GM19239 (cell line): ENCODE results near the gene AHNAK2.

Experiments
- DNase-seq: peaks from one replicate; pipeline ENCODE4 v3.0.0; 2011; ENCODE audit warnings: low spot score; ENCODE audit not compliant: insufficient read length
- FAIRE-seq: peaks from 2 replicates; lab custom pipeline; 2011; peaks lifted over from hg19 to GRCh38; lab: Jason Lieb, UNC

The AHNAK2 gene

DNA sequence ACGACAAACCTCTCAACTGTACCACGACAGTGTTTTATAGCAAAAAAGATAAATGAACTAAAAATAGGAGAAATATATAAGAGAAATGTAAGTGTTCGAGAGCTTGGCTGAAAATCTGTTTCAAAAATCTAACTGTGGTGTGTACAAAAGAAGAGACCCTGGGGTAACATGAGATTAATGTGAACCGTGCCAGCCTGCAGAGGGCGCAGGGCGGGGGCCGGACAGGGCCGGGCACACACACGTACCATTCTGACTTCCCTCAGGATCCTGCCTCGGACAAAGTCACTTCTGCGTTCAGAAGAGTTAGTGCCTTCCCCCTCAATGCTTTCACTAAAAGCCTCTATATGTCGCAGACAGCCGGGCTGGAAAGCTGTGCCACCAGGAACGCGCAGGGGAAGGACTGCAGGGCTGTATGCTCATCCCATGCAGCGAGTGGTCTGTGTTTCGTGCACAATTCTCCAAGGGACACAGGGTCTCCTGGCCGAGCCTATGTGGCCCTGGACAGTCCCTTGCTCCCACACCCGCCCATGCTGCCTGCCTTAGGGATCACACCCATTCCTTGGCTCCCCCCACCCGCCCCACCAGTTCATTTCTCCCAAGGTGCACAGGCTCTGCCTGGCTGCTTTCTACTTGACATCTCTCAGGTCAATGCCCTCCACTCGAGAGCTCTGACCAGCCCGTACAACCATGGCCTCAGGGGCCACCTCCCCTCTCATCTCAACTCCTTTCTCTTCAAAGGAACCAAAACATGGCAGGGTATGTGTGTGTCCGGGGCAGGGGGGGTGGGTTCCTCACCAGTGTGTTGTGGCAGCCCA lies 34.2 kb upstream of the AHNAK2 start:
- DNase-seq (no peak), FAIRE-seq (no peak)

DNA sequence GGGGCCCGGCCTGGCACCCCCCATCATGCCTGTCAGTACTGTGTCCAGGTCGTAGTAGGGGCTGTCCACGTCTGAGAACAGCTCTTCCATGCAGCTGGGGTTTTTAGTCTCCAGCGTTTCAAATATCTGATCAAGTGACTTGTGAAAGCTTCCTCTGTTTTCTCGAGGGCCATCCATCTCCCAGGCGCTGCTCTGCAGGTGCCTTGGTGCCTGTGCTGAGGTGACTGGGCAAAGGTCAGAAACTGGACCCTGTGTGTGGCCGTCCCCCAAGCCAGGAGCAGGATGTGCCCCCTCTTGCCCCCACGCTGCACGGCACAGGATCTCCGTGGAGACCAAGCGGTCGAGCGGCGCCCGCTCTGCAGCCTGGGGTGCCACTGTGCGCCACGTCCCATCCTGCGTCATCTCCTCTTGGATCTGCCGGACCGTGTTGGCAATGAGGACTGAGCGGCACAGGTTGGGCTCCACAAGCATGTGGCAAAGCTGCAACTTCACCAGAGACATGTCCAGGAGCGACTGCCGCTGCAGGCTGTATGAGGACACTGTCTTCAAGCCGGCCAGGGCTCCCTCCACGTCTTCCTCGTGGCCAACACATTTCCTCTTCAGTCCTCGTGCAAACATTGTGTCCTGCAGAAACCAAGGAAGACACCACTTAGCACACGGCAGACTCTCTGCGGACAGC lies 33.3 kb upstream of the AHNAK2 start:
- DNase-seq = no peak
- FAIRE-seq = no peak

- DNase-seq (no peak), FAIRE-seq (no peak)
These were observed 32.7 kb upstream of the AHNAK2 start for GRCh38 chr14:105010891-105011291.

GRCh38 chr14:105010106-105010505 lies 31.9 kb upstream of the AHNAK2 start:
- DNase-seq (no peak), FAIRE-seq (no peak)

DNA sequence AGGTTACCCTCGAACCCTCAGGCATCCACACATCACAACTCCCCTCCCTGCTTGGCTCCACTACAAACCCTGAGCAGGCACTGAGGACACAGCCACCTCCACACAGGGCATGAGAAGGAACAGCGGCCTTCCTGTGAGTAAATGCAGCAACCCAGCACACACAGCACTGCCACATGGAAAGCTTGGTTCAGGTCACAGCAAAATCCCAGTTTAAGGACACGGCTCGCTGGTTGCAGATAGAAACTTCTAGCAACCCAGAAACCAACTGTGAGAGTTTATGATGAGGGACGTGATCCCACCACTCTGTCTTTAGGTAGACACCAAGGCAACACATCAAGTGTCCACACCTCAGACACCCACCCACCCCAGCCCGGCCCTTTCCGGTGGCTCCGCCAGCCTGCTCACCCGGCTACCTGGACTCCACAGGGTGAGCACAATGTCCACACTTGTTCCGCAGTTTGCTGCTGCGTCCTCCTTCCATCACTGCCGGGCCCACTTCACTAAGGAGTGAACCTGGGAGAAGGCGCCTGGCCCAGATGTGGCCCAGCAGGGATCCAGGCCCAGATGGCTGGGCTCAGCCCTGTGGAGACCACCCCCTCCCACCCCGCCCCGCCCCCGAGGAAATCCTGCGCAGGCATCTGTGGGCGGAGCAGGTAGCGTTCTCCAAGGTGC lies 29.6 kb upstream of the AHNAK2 start:
- FAIRE-seq (no peak), DNase-seq (no peak)

DNA sequence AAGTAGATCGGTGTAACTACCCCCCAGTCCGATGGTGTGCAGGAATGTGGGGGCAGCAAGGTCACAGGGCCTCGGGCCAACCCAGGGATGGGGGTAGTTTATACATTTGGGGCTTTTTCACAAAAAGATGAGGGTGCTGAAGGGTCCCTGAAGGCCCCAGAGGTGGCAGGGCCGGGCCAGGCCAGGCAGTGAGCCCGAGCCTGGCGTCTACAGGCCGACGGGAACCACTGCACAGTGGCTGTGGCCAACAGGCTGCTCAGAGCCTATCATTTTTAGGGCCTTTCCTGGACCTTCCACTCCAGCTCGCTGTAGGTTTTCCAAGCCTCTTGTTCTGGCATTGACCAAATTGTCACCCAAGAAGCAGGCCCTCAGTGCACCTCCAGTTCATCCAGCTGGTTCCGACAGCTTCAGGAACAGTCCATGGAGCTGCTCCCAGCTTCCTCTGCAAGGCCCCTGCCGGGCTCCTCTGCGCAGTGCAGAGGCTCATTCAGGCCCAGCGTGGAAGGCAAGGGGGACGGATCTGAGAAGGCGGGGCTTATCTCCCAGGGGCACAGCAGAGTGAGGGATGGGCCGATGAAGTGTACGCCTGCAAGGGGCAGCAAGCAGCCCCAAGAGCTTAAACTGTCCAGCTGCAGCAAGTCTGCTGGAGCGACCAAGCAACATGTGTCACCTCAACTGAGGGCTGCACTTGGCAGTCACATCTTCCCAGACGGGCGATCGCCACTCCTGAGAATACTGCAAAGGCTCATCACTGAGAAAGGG lies 28.8 kb upstream of the AHNAK2 start:
- no peak for DNase-seq
- FAIRE-seq = no peak

DNA sequence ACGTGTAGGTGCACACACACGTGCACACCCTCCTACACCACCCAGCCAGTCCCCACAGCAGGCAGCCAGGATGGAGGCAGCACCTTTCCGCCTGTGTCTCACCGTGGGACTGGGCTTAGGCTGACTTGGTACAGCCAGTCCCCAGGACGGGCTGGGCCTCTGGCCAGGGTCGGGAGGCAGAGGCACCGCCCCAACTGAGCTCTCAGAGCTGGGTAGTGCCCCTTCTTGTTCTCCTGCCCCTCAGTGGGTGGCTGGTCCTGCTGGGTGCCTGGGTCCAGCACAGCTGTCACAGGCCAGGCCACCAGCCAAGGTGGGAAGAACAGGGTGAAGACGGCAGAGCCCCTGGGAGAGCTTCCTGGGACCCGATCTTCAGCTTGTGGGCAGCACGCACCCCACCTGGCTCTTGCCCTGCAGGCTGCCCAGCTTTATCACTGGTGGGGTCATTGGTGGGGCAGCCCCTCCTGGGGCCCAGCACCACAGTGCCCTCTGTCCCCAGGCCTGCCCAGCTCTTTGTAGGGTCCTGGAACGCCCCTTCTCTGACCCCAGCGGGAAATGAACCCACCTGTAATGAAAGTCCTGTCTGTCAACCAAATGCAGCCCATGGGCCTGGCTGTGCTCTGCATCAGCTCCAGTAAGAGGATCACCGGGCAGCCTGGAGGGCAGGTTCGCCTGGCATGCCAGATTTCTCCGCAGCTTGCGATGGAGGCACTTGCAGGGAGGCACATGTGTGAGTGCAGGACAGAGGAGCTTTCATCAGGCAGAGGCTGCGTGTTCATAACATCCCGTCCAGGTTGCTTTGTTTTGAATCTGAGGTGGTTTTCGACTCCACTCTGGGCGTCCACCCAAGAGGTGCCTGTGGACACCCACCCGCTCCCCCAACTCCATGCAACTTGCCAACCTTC lies 28.0 kb upstream of the AHNAK2 start:
- FAIRE-seq = no peak
- no peak for DNase-seq

- DNase-seq = no peak
- no peak for FAIRE-seq
These were observed 27.3 kb upstream of the AHNAK2 start for GRCh38 chr14:105005329-105005928.

DNA sequence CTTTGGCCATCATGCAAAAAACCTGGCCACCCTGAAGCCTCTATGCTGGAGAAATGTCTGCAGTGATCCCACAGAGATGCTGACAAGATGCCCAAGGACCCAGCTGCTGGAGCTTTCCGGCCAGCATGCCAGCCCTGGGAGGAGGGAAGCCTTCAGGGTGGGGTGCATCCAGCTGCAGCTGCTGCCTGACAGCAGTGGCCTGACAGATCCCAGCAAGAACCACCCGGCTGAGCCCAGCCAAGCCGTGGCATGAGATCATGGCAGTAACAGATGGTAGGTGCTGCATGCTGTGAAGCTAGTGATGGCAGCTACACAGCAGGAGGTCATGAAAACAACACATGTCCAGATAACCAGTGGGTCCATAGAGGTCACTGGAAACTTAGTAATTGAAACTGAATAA lies 21.2 kb upstream of the AHNAK2 start:
- DNase-seq = no peak
- FAIRE-seq = no peak

GRCh38 chr14:104998801-104999200 lies 20.6 kb upstream of the AHNAK2 start:
- DNase-seq (no peak), FAIRE-seq (no peak)

GRCh38 chr14:104996483-104996882 lies 18.3 kb upstream of the AHNAK2 start:
- no peak for FAIRE-seq
- DNase-seq = no peak

GRCh38 chr14:104996032-104996431 lies 17.9 kb upstream of the AHNAK2 start:
- FAIRE-seq (no peak), DNase-seq (no peak)

- FAIRE-seq (no peak), DNase-seq (no peak)
These were observed 16.8 kb upstream of the AHNAK2 start for GRCh38 chr14:104994978-104995377.

- no peak for DNase-seq
- FAIRE-seq = no peak
These were observed 15.8 kb upstream of the AHNAK2 start for GRCh38 chr14:104993808-104994591.

- DNase-seq = no peak
- no peak for FAIRE-seq
These were observed 15.1 kb upstream of the AHNAK2 start for GRCh38 chr14:104993306-104993705.

DNA sequence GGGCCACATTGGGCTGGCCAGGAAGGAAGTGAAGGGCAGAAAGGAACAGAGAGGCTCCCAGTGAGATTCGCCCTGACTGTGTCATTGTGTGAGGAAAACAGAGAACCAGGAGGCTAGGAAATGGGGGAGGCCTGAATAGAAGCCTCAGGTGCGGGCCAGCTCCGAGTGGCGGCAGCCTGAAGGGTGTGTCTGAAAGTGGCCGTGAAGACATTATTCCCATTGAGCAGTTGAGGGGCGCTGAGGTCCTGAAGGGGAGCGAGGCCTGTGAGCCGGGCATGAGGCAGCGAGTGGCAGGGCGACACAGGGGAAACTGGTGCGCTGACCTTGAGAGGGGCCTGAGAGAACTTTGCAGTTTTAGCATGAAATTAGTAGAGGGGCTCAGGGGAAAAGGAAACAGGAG lies 14.3 kb upstream of the AHNAK2 start:
- no peak for FAIRE-seq

GRCh38 chr14:104991896-104992230 lies 13.7 kb upstream of the AHNAK2 start:
- FAIRE-seq (no peak), DNase-seq (no peak)

More for the DNA sequence above, 14.3 kb upstream of the AHNAK2 start:
- no peak for DNase-seq

DNA sequence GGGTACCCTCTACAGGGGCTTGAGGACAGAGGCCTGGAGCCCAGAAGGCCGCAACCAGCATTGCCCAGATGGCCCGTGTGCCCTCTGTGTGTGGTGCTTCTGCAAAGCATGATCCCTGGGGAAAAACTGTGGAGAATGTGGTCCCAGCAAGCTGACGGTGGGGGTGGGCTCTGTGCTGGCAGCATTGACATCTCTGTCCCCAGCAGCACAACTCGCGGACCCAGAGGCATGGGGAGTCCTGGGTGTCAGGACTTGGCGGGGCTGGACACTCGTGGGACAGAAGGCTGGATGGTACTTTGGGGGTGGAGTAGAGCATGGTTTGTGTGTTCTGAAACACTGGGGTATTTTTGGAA lies 11.8 kb upstream of the AHNAK2 start:
- FAIRE-seq = no peak

More for the DNA sequence above, 11.8 kb upstream of the AHNAK2 start:
- no peak for DNase-seq
